ENCODE results near the gene IPO11. TPM values are rescaled to one million over a fixed set of nuclear protein-coding genes. Genes with fewer than 3 reads are reported as not detected.
"Not testable (repeated sequence)": the region's sequence is repeated elsewhere in the genome, so short reads cannot be mapped to it uniquely, and the experiment has no call there.

Gene IPO11
- total and polyA plus RNA-seq, 2 donors = 12.2 to 18.5 TPM

DNA sequence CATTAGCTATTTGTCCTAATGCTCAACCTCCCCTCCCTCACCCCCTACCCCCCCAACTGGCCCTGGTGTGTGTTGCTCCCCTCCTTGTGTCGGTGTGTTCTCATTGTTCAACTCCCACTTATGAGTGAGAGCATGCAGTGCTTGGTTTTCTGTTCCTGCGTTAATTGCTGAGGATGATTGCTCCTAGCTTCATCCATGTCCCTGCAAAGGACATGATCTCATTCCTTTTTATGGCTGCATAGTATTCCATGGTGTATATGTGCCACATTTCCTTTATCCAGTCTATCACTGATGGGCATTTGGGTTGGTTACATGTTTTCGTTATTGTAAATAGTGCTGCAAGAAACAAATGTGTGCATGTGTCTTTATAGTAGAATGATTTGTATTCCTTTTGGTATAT lies 153.2 kb downstream of the IPO11 start:
- peaks cover 1 to 11% of the 10 kb centered on the region in 2 donors for H3K9me3 ChIP-seq (ENCODE audit: control insufficient read depth in 2 of 2, insufficient read depth in 1 of 2, low read length in 1 of 2)
- not testable (repeated sequence) for H3K27me3 ChIP-seq (ENCODE audit: control insufficient read depth in 2 of 2, insufficient read depth in 1 of 2, low read length in 1 of 2); H3K4me1 ChIP-seq (ENCODE audit: control insufficient read depth in 2 of 2, insufficient read depth in 2 of 2, low read length in 2 of 2); DNase-seq (ENCODE audit: low read depth in 6 of 9, low spot score in 9 of 9); H3K27ac ChIP-seq (ENCODE audit: low read depth in 1 of 2, low read length in 1 of 2); H3K4me3 ChIP-seq (ENCODE audit: low read length in 2 of 2); H3K36me3 ChIP-seq (ENCODE audit: control insufficient read depth in 2 of 2, insufficient read depth in 2 of 2, low read length in 1 of 2)
- WGBS = 65% methylated on average over 3 of the region's 3 CpGs

DNA sequence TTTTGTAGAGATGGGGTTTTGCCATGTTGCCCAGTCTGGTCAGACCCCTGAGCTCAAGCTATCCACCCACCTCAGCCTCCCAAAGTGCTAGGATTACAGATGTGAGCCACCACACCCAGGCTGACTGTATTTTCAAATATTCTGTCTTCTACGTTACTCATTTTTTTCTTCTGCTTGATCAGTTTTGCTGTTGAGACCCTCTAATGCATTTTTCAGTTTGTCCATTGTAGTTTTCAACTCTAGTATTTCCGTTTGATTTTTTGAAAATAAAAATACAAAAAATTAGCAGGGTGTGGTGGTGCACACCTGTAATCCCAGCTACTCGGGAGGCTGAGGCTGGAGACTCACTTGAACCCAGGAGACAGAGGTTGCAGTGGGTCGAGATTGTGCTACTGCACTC lies 155.6 kb downstream of the IPO11 start:
- Histone ChIP-seq H3K36me3 (ENCODE audit: control insufficient read depth in 2 of 2, insufficient read depth in 2 of 2, low read length in 1 of 2) (peaks cover 0 to 5% of the 10 kb centered on the region in 2 donors), H3K4me3 (ENCODE audit: low read length in 2 of 2) (no peak overlapping the region), H3K27ac (ENCODE audit: low read depth in 1 of 2, low read length in 1 of 2) (no peak overlapping the region), H3K4me1 (ENCODE audit: control insufficient read depth in 2 of 2, insufficient read depth in 2 of 2, low read length in 2 of 2) (no peaks in the 10 kb centered on the region), H3K9me3 (ENCODE audit: control insufficient read depth in 2 of 2, insufficient read depth in 1 of 2, low read length in 1 of 2) (peaks cover 1 to 11% of the 10 kb centered on the region in 2 donors), H3K27me3 (ENCODE audit: control insufficient read depth in 2 of 2, insufficient read depth in 1 of 2, low read length in 1 of 2) (no peaks in the 10 kb centered on the region)
- 99% methylated on average over 4 of the region's 4 CpGs for WGBS
- DNase-seq (ENCODE audit: low read depth in 6 of 9, low spot score in 9 of 9) = no peak

DNA sequence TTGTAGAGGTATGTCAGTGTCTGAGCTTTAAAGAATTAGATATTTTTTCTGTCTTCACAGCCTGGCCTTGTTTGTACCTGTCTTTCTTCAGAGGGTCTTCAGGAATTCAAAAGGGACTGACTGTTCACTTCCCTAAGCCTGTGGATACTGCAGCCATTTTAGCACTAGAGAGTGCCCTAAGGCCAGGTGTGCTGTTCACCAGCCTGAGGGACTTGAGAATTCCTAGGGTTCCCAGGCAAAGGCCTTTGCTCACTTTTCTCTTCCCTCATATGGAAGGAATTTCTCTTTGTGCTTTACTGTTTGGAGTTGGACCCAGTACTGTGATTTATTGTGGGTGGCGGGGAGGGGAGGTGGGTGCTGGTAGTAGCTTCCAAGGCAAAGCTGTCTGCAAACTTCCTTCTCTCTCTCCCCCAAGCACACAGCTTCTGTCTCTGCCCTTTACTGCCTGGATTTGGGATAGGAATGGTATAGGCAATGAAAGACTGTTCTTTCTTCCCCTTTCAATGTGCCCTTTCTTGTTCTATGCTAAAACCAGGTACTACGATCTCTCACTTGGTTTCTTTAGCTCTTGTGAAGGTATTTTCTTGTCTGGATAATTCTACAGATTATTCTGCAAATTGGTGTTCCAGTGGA lies 156.4 kb downstream of the IPO11 start:
- H3K4me1 ChIP-seq (ENCODE audit: control insufficient read depth in 2 of 2, insufficient read depth in 2 of 2, low read length in 2 of 2) = no peaks in the 10 kb centered on the region
- WGBS = 99% methylated on average over 2 of the region's 2 CpGs
- peaks cover 1 to 11% of the 10 kb centered on the region in 2 donors for H3K9me3 ChIP-seq (ENCODE audit: control insufficient read depth in 2 of 2, insufficient read depth in 1 of 2, low read length in 1 of 2)
- no peaks in the 10 kb centered on the region for H3K27me3 ChIP-seq (ENCODE audit: control insufficient read depth in 2 of 2, insufficient read depth in 1 of 2, low read length in 1 of 2)
- peaks cover 0 to 5% of the 10 kb centered on the region in 2 donors for H3K36me3 ChIP-seq (ENCODE audit: control insufficient read depth in 2 of 2, insufficient read depth in 2 of 2, low read length in 1 of 2)
- no peak overlapping the region for H3K4me3 ChIP-seq (ENCODE audit: low read length in 2 of 2)
- DNase-seq (ENCODE audit: low read depth in 6 of 9, low spot score in 9 of 9) = no peak
- H3K27ac ChIP-seq (ENCODE audit: low read depth in 1 of 2, low read length in 1 of 2) = no peak overlapping the region

DNA sequence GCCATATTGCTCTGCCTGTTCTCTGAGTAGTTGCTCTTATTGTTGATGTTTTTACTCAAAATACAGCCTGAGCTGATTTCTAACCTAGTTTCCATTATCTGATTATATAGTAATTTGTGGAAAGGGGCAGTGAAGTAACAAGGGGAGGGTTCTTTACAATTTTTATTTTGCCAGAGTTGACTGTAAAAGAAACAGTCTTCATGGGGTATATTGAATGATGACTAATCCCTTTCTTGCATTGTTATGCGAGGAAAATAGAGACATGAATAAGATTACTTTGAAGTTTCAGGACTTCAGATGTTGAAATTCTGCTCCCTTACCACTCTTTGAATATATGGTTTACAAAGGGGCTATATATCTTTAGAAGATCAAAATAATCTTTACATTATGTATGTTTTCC lies 156.9 kb downstream of the IPO11 start:
- H3K4me3 ChIP-seq (ENCODE audit: low read length in 2 of 2) = no peak overlapping the region
- H3K9me3 ChIP-seq (ENCODE audit: control insufficient read depth in 2 of 2, insufficient read depth in 1 of 2, low read length in 1 of 2) = peaks cover 1 to 11% of the 10 kb centered on the region in 2 donors
- H3K27ac ChIP-seq (ENCODE audit: low read depth in 1 of 2, low read length in 1 of 2) = no peak overlapping the region
- 82% methylated on average over 1 of the region's 1 CpG for WGBS
- H3K4me1 ChIP-seq (ENCODE audit: control insufficient read depth in 2 of 2, insufficient read depth in 2 of 2, low read length in 2 of 2) = no peaks in the 10 kb centered on the region
- peaks cover 0 to 5% of the 10 kb centered on the region in 2 donors for H3K36me3 ChIP-seq (ENCODE audit: control insufficient read depth in 2 of 2, insufficient read depth in 2 of 2, low read length in 1 of 2)
- no peaks in the 10 kb centered on the region for H3K27me3 ChIP-seq (ENCODE audit: control insufficient read depth in 2 of 2, insufficient read depth in 1 of 2, low read length in 1 of 2)
- no peak for DNase-seq (ENCODE audit: low read depth in 6 of 9, low spot score in 9 of 9)

GRCh38 chr5:62572918-62573514 lies 160.5 kb downstream of the IPO11 start:
- Histone ChIP-seq H3K4me3 (ENCODE audit: low read length in 2 of 2) (no peak overlapping the region), H3K9me3 (ENCODE audit: control insufficient read depth in 2 of 2, insufficient read depth in 1 of 2, low read length in 1 of 2) (peaks cover under 1 to 4% of the 10 kb centered on the region in 2 donors)

DNA sequence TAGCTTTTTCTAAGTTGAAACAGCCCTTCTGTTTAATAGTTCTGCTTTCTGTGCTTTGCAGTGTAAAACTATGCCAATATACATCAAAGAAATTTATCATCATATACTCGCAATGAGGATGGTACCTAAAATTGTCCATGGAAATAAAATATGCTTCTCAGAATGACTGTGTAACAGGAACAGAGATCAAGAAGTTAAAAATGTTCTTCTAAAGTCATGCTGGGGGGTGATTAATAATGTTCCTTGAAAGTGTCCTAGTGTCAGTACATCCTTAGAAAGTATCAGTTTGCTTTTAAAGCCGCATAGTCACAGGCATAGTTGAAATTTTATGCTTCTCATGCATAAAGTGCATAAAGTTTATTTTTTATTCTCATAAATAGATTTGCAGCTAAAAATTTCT lies 162.0 kb downstream of the IPO11 start:
- DNase-seq (ENCODE audit: low read depth in 6 of 9, low spot score in 9 of 9) = no peak
- Histone ChIP-seq H3K27ac (ENCODE audit: low read depth in 1 of 2, low read length in 1 of 2) (no peak overlapping the region), H3K36me3 (ENCODE audit: control insufficient read depth in 2 of 2, insufficient read depth in 2 of 2, low read length in 1 of 2) (no peaks in the 10 kb centered on the region), H3K4me1 (ENCODE audit: control insufficient read depth in 2 of 2, insufficient read depth in 2 of 2, low read length in 2 of 2) (no peaks in the 10 kb centered on the region), H3K27me3 (ENCODE audit: control insufficient read depth in 2 of 2, insufficient read depth in 1 of 2, low read length in 1 of 2) (no peaks in the 10 kb centered on the region), H3K4me3 (ENCODE audit: low read length in 2 of 2) (no peak overlapping the region), H3K9me3 (ENCODE audit: control insufficient read depth in 2 of 2, insufficient read depth in 1 of 2, low read length in 1 of 2) (no peaks in the 10 kb centered on the region)
- 89% methylated on average over 2 of the region's 2 CpGs for WGBS

More at GRCh38 chr5:62572918-62573514, 160.5 kb downstream of the IPO11 start:
- 78% methylated on average over 9 of the region's 9 CpGs for WGBS
- Histone ChIP-seq H3K27me3 (ENCODE audit: control insufficient read depth in 2 of 2, insufficient read depth in 1 of 2, low read length in 1 of 2) (no peaks in the 10 kb centered on the region), H3K27ac (ENCODE audit: low read depth in 1 of 2, low read length in 1 of 2) (no peak overlapping the region), H3K4me1 (ENCODE audit: control insufficient read depth in 2 of 2, insufficient read depth in 2 of 2, low read length in 2 of 2) (no peaks in the 10 kb centered on the region), H3K36me3 (ENCODE audit: control insufficient read depth in 2 of 2, insufficient read depth in 2 of 2, low read length in 1 of 2) (peaks cover 0 to 3% of the 10 kb centered on the region in 2 donors)
- no peak for DNase-seq (ENCODE audit: low read depth in 6 of 9, low spot score in 9 of 9)

- H3K36me3 ChIP-seq (ENCODE audit: control insufficient read depth in 2 of 2, insufficient read depth in 2 of 2, low read length in 1 of 2) = no peaks in the 10 kb centered on the region
- no peak overlapping the region for H3K27ac ChIP-seq (ENCODE audit: low read depth in 1 of 2, low read length in 1 of 2)
- 86% methylated on average over 2 of the region's 2 CpGs for whole genome bisulfite sequencing
- no peak overlapping the region for H3K4me3 ChIP-seq (ENCODE audit: low read length in 2 of 2)
- H3K27me3 ChIP-seq (ENCODE audit: control insufficient read depth in 2 of 2, insufficient read depth in 1 of 2, low read length in 1 of 2) = no peaks in the 10 kb centered on the region
- H3K4me1 ChIP-seq (ENCODE audit: control insufficient read depth in 2 of 2, insufficient read depth in 2 of 2, low read length in 2 of 2) = no peaks in the 10 kb centered on the region
- DNase-seq (ENCODE audit: low read depth in 6 of 9, low spot score in 9 of 9) = no peak
- no peaks in the 10 kb centered on the region for H3K9me3 ChIP-seq (ENCODE audit: control insufficient read depth in 2 of 2, insufficient read depth in 1 of 2, low read length in 1 of 2)
Measured at GRCh38 chr5:62575066-62575465, 162.5 kb downstream of the IPO11 start.

DNA sequence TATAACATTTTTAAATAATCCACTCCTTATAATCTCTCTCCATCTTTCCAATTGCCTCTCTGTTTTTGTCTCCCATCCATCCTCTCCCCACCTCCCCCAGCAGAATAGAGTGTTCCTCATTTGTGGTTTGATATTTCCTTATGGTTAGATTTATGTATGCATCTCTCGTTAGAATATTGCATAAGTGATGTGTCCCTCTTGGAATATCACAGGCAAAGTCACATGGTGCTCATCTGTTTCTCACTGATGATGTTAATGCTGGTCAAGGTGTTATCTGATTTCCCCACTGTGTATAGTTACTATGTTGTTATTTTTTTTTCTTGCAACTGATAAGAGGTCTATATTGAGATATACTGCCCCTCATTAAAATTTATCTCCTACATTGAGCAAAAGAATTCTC lies 162.9 kb downstream of the IPO11 start:
- 10% methylated on average over 1 of the region's 1 CpG for WGBS
- H3K27ac ChIP-seq (ENCODE audit: low read depth in 1 of 2, low read length in 1 of 2) = no peak overlapping the region

GRCh38 chr5:62576570-62577170 lies 164.1 kb downstream of the IPO11 start:
- H3K36me3 ChIP-seq (ENCODE audit: control insufficient read depth in 2 of 2, insufficient read depth in 2 of 2, low read length in 1 of 2) = no peaks in the 10 kb centered on the region
- H3K27ac ChIP-seq (ENCODE audit: low read depth in 1 of 2, low read length in 1 of 2) = no peak overlapping the region
- no peaks in the 10 kb centered on the region for H3K9me3 ChIP-seq (ENCODE audit: control insufficient read depth in 2 of 2, insufficient read depth in 1 of 2, low read length in 1 of 2)
- H3K4me1 ChIP-seq (ENCODE audit: control insufficient read depth in 2 of 2, insufficient read depth in 2 of 2, low read length in 2 of 2) = no peaks in the 10 kb centered on the region
- DNase-seq (ENCODE audit: low read depth in 6 of 9, low spot score in 9 of 9) = no peak
- 99% methylated on average over 4 of the region's 4 CpGs for WGBS
- H3K27me3 ChIP-seq (ENCODE audit: control insufficient read depth in 2 of 2, insufficient read depth in 1 of 2, low read length in 1 of 2) = no peaks in the 10 kb centered on the region
- H3K4me3 ChIP-seq (ENCODE audit: low read length in 2 of 2) = no peak overlapping the region

More for the DNA sequence above, 162.9 kb downstream of the IPO11 start:
- H3K9me3 ChIP-seq (ENCODE audit: control insufficient read depth in 2 of 2, insufficient read depth in 1 of 2, low read length in 1 of 2) = no peaks in the 10 kb centered on the region
- H3K27me3 ChIP-seq (ENCODE audit: control insufficient read depth in 2 of 2, insufficient read depth in 1 of 2, low read length in 1 of 2) = no peaks in the 10 kb centered on the region
- no peak overlapping the region for H3K4me3 ChIP-seq (ENCODE audit: low read length in 2 of 2)
- no peaks in the 10 kb centered on the region for H3K4me1 ChIP-seq (ENCODE audit: control insufficient read depth in 2 of 2, insufficient read depth in 2 of 2, low read length in 2 of 2)
- no peaks in the 10 kb centered on the region for H3K36me3 ChIP-seq (ENCODE audit: control insufficient read depth in 2 of 2, insufficient read depth in 2 of 2, low read length in 1 of 2)
- no peak for DNase-seq (ENCODE audit: low read depth in 6 of 9, low spot score in 9 of 9)
